H1 (cell line): ENCODE results near the gene PTTG1IP. TPM values are rescaled to one million over a fixed set of nuclear protein-coding genes. Genes with fewer than 3 reads are reported as not detected.

Experiments used
- NANOG ChIP-seq: IDR thresholded peaks from 2 replicates; pipeline ENCODE4 v1.6.1; 2011; ENCODE audit warnings: low read length, low read depth, mild to moderate bottlenecking, inconsistent platforms; ENCODE audit not compliant: insufficient read depth, poor library complexity, severe bottlenecking
- POLR2AphosphoS5 ChIP-seq: IDR thresholded peaks from 2 replicates; pipeline ENCODE4 v1.6.1; 2011; ENCODE audit warnings: low read depth, low read length
- SIN3A ChIP-seq, 2 experiments: IDR thresholded peaks in 1 of 2; conservative IDR thresholded peaks in 1 of 2; 2 replicates each; pipeline ENCODE4 v1.6.1; 2011 to 2012; ENCODE audit warnings: low read length in 2 of 2, improper control_type of control experiment in 1 of 2, low read depth in 1 of 2, mild to moderate bottlenecking in 1 of 2
- SIRT6 ChIP-seq: IDR thresholded peaks from one replicate; pipeline ENCODE4 v1.7.1; 2012; ENCODE audit warnings: low read length, inconsistent platforms
- SP4 ChIP-seq: IDR thresholded peaks from 2 replicates; pipeline ENCODE4 v1.6.1; 2012; ENCODE audit warnings: low read length, inconsistent platforms
- ZNF274 ChIP-seq: IDR thresholded peaks from 2 replicates; pipeline ENCODE4 v1.7.0; 2012; ENCODE audit warnings: low read length, borderline replicate concordance; ENCODE audit errors: extremely low read depth
- polyA plus RNA-seq, 7 experiments: library from polyadenylated mRNA; depleted of rRNA in 3 of 7; stranded (reverse) in 5 of 7; unstranded in 2 of 7; fragments of >200 nt in 5 of 7; fragments of 200-250 nt in 2 of 7; gene quantifications; 1 replicate in 5 of 7; 2 replicates in 1 of 7; 4 replicates in 1 of 7; pipeline versions ENCODE4 v1.2.1 to v1.2.3, GENCODE V29; 2011 to 2013; ENCODE audit warnings: missing spikeins in 2 of 7, mixed read lengths in 2 of 7
- total RNA-seq: library from RNA; stranded (reverse); fragmentation: NEBNext Ultra II Directional; extraction: Animal tissue kit (Norgen Biotek cat#: 25700); gene quantifications from 2 replicates; pipeline ENCODE4 v1.2.1, GENCODE V29; 2021

Gene PTTG1IP
- total and polyA plus RNA-seq, 2 of the 8 experiments (the other 6 are each of a cell fraction or from before 2014, with no cell fraction given) = 90.8 to 130 TPM

- no peak for TF ChIP-seq ZNF274
- no peak for TF ChIP-seq NANOG
- TF ChIP-seq SIRT6 = no peak
- TF ChIP-seq SIN3A (conservative IDR thresholded peaks at IDR 0.05 in 1 of 2, IDR thresholded peaks at IDR 0.05 in 1 of 2; ENCODE audit: low read depth in 1 of 2, low read length in 2 of 2) = no peak
- TF ChIP-seq POLR2AphosphoS5 = no peak
- no peak for TF ChIP-seq SP4
- TF ChIP-seq, all 59 proteins: peak for 0
Measured at GRCh38 chr21:44823179-44823660, 50.3 kb downstream of the PTTG1IP start (continued).
